NCI-H69 (cell line): ENCODE data around the gene ANKUB1.

Source experiments
- DNase-seq: peaks from one replicate; lab custom pipeline; 2025; lab: John Stamatoyannopoulos, UW

The ANKUB1 gene

DNA sequence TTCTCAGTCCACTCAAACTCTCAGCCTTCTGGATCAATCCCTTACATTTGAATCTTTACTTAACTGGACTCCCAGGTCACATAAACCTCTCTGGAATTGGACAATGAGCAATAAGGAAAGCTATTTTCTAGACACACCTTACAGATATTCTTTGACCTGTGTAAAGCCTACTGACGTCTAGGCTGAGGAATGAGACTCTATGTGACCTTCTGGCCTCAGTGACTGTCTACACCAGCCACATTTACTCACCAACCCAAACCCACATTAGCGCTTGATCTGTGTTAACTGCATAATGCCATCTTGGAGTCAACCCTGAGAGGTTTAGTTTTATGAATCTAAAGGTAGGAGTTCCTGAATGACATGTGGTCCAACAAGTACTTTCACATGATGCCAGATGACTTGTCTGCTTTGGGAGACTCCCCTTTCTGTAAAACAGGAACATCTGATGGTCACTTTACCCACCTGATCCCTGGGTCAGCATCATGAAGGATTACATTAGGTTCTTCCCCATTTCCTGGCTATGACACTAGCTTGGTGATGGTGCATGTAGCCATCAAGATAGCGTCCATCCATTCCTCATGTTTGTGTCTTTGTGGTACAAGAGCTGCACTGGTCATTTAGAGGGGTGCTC lies 28.7 kb downstream of the ANKUB1 start:
- no peak for DNase-seq

DNA sequence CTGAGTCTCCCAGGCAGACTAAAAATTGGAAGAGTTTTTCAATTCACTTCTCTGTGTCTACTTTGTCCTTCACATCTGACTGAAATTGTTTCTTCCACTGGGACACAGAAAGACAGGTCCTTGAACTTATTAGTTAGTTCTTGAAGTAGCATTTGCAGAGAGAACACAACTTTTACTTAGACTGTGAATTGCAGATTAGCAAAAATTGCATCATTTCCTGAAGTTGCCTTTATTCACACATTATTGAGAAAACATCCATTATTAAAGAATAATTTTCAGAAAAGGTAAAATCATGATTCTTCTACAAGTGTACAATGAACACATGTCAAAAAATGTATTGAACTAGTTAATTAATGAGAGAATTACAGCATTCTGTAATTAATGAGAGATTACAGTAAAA lies 38.6 kb downstream of the ANKUB1 start:
- no peak for DNase-seq

DNA sequence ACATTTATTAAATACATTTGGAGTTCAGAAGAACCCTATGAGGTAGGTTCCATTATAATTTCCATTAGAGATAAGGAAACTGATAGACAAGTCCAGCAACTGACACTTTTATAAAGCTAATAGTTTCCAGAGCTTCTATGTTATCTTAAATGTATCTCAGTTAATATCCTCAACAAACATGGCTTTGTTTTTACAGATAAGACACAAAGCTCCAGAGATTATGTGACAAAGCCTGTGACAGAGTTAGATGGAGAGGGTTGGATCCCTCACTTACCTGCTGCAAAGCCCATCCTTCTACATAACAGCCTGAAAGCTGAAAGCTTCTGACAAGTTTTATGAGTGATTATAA lies 39.6 kb downstream of the ANKUB1 start:
- DNase-seq: no peak

DNA sequence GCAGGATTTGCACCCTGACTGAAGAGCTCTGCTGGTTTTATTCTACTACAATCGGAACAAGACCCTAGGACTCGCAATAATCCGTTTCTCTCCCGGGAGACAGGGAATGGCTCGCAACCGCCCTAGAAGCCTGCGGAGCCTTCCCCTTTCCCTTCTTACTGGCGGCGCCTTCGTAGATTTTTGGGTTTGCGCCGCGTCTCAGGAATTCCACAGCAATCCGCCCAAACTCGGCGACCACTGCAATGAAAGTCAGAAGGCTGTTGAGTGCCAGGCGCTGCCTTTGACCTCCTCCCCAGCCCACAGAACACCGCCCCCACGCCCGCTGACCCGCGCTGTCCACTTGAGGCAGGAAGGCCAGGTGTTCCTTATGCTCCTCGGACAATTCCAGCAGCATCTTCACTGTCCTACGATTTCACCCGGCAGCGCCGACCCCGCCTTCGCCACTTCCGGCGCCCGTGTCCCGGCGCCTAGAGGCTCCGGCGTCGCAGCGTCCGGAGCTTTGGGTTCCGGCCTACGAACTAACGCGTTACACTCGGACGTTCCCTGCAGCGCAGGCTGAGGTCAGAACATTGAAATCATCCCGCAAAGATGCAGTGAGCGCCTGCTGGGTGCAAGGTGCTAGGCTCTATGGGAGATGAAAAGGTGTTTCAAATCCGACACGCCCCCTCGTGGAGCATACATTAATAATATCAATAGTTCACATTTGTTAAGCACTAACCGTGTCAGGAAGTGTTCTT lies 40.1 kb downstream of the ANKUB1 start, which contains the start of gene COMMD2:
COMMD2 (minus strand) TSS at position 439 of the 737 bp plus-strand sequence; CDS start at position 394, 45 bp downstream.
- DNase-seq: peak; percentile 89

DNA sequence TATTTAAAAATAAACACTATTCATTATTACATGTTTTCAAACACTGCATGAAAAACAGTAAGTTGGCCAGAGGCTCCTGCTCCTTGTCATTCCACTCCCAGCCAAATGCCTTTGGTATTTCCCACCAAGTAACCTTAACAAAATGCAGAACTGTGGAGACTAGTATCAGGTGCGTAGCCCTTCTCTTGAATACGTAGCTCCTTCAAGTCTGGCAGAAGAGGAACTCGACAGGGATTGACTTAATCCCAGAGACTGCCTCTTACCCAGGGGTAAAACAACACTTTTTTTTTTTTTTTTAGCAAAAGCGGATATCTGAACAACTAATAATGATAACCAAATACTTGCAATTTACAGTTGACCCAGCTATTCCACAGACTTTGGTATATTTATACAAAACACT lies 40.8 kb downstream of the ANKUB1 start:
- DNase-seq: no peak

DNA sequence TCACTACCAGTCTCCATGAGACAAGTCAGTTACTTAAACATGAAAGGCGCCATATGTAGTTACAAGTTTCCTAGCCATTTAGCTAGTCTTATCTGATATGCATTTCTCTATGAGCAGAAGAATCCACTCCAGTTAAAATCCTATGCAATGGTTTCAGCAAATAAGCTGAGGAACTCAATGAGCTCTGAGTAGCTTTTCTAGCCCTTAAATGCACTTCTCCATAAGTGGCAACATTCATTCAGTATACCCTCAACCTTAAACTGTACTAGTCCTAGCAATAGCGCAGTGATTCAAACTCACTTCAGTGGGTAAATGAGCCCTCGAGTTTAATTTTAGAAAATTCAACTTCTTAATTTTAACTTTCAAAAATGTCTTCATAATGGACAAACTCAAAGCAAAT lies 47.7 kb downstream of the ANKUB1 start:
- DNase-seq: no peak

DNA sequence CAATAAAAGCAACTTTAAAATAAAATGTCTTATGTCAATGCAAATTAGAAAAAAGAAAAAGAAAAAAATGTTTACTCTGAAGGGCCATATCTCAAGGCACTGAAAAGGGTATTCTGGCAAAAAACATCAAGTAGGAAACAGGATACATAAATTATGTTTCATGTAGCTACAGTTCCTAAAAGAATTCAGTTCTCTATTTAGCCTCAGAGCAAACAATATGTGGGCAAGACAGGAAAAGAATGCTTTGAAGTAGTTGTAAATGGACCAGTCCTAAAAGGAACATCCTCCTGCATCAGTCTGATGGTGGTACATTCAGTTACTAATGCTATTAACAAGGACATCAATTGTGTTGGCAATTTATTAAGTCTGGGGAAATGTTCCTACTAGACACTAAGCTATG lies 48.2 kb downstream of the ANKUB1 start:
- DNase-seq: no peak

DNA sequence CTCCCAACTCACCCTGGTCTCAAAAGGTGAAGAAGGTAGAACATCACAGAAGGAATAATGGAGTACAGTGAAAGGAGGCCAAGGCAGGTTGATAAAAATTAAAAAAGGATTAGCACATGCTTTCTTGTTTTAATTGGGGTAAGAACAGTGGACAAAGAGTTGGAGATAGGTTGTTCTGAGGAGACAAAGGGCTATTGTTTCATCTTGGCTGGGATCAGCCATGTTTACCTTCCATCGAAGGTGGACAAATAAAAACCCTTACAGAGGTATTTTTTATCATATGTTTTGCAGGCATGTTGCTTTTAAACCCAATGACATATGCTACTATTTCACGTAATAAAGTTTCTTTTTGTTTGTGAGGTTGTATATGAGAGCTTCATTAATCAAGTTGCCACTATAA lies 53.0 kb downstream of the ANKUB1 start:
- no peak for DNase-seq

DNA sequence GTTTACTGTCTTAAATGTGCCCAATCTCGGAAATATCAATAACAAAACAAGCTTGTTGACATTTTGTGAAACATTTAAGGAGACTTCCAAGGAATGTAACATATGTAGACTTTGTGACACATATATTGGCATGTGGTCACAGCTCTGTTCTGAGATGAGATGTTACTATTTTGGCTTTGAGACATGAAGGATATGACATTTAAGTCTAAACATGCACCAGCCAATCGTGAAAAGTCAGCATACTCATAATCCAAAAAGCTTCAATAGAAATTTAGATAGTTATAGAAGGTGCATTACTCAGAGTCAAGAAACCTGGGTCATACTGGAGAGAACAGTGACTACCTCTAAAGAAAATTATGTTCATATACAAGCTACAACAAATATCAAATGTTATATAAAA lies 53.5 kb downstream of the ANKUB1 start:
- DNase-seq: no peak

DNA sequence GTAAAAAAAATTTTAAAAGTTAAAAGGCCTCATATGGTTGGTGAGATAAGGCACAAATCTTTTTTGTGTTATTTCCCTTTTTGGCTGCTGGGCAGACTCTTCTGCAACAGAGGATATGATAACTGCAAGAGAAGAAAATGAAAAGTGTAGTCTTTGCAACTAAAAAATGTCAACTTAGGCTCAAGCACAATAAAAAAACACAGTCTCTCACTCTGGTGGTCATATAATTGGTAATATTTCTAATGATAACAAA lies 55.5 kb downstream of the ANKUB1 start:
- DNase-seq: no peak

DNA sequence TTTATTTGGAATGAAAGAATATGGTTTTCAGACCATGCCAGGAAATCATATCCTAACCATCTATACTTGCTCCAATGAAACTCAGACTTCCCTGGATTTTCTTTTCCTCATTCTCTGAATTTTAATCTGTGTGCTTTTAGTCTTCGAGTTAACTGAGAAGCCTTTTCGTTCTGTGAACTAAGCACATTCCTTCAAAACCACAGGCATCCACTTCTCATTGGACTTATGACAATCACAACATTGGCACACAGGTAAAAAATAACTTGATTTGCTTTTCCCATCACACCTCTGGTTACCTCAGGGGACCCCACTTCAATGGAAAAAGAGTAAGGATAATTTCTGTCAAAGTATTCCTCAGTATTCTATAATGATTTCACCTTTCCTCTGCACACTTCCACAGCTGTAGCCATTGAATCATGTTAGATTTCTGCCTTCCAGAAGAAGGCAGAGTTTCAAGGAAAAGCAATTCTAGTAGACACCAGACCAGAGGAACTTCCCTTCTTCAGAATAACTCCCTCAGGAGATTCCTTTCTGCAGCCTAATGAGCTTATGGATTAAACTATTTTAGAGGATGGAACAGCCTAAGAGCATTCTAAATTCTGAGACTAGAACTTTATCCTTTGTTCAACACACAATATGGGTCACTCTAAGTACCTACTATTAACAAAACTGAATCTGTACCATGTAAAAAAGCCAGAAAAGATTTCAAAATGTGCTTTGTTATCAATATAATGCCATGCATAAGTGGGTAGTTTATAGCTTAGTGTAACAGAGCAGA lies 56.0 kb downstream of the ANKUB1 start:
- no peak for DNase-seq

DNA sequence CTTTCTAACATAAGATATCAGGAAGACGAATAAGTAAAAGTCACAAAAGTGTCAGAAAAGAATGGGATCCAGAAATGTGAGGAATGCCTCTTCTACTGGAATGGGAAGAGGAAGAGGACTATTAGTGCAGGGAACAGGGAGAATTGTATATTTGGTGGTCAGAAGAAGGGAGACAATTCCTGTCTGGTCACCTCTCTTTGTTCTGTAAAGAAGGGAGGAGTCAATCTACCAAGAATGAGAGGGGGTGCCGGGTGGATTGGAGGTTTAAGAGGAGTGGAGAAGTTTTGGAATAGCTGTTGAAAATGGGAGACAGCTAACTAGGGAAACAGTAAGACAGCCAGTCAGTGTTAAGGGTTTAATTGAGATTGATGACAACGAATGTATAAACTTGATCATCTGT lies 60.1 kb downstream of the ANKUB1 start:
- DNase-seq: no peak

DNA sequence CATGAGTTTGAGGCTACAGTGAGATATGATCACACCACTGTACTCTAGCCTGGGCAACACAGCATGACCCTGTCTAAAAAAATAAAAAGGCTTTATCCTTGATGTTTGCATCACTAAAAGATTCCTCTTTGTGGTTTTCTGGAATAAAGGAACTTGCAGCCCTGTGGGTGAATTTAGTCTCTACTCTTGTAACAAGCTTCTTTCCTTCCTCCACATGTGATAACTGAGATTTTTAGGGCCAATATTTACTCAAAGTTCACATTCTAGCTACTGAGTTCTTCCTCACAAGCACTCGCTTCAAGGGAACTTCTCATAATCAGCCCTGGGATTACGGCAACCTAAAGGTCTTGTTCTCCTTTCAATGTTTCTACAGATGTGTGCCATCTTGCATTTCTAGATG lies 64.7 kb downstream of the ANKUB1 start:
- no peak for DNase-seq

DNA sequence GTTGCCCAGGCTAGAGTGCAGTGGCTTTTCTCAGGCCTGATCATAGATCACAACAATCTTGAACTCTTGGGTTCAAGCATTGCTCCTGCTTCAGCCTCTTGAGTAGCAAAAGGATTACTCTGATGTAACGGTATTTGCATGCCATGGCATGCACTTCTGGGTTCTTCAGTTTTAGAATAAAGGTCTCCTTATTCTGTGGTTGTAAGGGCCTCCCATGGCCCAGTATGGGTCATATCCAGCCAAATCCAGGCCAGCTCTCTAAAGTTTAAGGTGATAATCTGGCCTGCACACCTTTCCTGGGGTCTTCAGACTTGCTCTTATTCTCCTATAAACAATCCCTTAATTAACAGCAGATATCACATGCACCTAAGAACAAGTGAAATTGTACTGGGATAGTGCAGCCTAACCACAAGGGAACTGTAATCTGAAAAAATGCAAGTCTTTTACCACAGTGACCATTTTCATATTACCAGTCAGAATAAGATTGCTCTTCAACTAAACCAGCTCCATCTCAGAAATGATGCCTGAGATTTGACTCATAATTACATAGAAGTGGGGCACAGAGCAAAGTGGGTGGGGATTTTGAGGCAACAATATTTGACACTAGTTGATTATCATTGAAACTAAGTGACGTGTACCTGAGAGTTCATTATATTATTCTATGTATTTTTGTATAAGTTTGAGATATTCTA lies 65.5 kb downstream of the ANKUB1 start:
- no peak for DNase-seq

DNA sequence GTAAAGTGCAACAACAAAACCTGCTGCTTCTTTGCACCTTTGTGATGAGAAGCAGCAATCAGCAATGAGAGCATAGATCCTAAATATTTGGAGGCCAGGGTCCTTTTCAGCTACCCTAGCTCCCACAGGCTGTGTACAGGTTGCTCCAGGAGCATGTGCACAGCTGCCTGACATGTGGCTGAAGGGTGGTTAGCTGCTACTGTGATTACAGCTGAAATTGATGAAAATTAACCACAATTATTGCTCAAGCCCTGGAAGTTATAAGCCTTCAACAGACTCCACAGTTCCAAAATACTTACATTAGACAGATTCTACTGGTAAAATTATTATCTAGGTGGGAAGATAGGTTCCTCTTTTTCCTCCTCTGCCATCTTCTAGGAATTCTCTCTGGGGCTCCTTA lies 68.6 kb downstream of the ANKUB1 start:
- DNase-seq: no peak

DNA sequence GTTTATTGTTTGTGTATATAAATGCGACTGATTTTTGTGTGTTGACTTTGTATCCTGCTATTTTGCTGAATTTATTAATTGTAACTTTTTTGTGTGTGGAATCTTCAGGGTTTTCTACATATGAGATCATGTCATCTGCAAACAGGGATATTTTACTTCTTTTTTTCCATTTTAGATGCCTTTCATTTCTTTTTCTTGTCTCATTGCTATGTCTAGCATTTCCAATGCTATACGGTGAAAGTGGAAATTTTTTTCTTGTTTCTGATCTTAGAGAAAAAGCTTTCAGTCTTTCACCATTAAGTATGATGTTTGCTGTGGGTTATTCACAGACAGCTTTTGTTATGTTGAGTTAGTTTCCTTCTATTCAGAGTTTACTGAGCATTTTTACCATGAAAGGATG lies 71.4 kb downstream of the ANKUB1 start:
- DNase-seq: no peak

DNA sequence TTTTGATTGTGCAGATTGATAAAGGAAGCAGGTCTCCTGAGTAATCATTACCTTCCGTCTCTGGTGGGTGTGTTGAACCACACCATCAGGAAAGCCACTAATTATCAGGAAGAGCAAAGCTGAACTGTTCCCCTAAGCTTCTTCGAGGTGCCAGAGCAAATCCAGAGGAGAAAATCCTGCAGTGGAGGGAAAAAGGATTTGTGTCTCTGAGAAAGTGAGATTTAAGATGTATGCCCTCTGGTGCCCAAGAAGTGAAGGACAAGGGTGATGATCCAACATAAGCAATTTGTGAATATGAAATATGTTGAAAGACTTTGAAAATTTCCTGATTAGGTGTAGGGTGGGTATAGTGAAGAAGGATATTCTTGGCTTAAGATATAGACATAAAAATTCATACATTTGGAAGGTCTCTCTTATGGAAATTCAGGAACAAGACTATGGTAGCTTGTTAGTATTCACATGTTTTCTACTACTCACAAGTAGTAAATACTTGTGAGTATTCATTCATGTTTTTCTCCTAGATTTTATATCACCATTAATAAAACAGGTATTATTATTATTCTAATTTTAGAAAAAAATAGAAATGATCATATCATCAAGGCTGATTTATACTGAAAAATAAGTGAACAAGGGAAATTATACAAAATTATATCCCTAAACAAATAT lies 74.8 kb downstream of the ANKUB1 start:
- peak; percentile 60 for DNase-seq

DNA sequence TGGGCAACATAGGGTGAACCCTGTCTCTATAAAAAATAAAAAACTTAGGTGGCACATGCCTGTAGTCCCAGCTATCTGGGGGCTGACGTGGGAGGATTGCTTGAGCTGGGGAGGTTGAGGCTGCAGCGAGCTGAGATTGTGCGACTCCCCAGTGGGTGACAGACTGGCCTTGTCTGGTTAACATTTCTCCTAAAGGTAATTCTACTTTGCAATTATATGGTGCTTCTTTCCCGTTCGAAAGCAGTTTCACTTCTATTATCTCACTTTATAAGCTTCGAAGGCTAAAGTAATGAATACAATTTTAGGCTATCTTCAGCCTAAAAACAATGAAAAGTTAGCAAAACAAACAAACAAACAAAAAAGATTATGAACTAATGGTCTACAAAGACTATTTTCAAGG lies 75.4 kb downstream of the ANKUB1 start:
- no peak for DNase-seq

DNA sequence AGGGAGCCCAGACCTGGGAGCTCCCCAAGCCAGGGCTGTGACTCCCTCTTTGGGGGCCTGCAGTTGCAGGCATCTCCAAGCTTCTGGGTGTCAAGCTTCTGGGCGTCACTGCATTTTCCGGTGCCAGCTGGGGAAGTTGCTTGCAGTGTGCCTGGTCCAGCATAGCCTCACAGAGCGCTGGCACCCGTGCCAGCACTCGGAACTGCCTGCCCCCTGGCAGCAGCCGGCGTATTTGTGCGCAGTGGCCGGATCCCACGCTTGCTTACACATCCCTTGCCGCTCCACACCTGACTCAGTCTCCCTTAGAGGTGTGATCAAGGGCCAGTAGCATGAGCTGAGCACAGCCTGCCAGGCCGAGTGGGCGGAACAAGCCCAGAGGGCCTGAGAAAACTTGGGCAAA lies 77.1 kb downstream of the ANKUB1 start:
- DNase-seq: no peak

DNA sequence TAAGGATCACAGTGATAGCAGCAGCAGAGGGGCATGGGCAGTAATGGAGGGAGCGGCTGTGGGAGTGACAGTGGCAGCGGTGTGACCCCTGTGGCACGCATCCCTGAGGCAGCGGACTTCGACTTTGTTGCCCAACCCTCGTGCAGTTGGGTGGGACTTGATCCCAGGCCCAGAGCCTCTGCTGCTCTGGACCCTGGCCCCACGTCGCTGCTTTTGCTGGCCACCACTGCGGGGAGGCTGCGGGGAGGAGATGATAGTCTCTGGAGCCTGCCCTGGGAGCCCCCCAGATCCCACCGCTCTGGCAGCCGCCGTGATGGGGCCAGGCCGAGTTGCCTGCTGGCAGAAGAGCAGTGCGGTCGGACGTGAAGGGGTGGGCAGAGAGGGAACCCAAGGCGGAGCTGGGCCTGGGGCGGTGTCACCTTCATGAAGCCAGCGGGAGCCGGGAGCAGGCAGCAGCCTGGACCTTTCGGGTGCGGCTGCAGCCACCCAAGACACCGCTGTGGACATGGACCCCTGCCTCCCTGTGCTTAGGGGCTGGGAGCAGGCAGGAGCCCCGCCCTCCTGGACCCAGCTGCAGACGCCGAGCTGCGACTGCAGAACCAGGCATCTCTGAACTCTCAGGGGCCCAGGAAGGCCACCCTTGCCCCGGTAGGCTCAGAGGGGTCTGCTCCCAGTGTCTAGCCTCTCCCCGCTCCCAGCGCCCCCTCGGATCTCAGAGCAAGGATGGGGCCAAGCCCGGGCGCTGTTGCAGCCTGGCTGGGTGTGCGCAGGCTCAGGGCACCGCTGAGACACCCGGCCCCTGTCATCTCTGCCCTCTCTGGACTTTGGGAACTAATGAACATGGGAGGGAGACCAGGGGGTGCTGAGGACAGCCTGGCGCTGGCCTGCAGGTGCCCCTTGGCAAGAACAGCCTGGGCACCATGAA lies 78.4 kb downstream of the ANKUB1 start:
- no peak for DNase-seq
